Measurements from ENCODE around the gene SLC38A3. TPM values are rescaled to one million over a fixed set of nuclear protein-coding genes. Genes with fewer than 3 reads are reported as not detected.
"Not testable (repeated sequence)": the region's sequence is repeated elsewhere in the genome, so short reads cannot be mapped to it uniquely, and the experiment has no call there.

Gene SLC38A3
- total RNA-seq, 1 donor from 2014 or later: 2.0 TPM

GRCh38 chr3:50242851-50243542 lies 37.9 kb downstream of the SLC38A3 start:
- Histone ChIP-seq H3K4me3 (peak overlapping the region; percentile 0 to 3), H3K9me3 (no peaks in the 10 kb centered on the region), H3K36me3 (no peaks in the 10 kb centered on the region), H3K27me3 (no peaks in the 10 kb centered on the region), H3K27ac (peak overlapping the region; percentile 68), H3K4me1 (peaks cover 100% of the 10 kb centered on the region)
- DNase-seq (ENCODE audit: extremely low spot score in 2 of 2): no peak
- intact Hi-C loops (cut with DNase I): no loop called here
- peak in 1 of 2 donors; percentile 60 for TF ChIP-seq POLR2AphosphoS5 (IDR thresholded peaks at IDR 0.05; ENCODE audit: insufficient read depth in 1 of 2, low read depth in 1 of 2)
- TF ChIP-seq, protein P1, sequence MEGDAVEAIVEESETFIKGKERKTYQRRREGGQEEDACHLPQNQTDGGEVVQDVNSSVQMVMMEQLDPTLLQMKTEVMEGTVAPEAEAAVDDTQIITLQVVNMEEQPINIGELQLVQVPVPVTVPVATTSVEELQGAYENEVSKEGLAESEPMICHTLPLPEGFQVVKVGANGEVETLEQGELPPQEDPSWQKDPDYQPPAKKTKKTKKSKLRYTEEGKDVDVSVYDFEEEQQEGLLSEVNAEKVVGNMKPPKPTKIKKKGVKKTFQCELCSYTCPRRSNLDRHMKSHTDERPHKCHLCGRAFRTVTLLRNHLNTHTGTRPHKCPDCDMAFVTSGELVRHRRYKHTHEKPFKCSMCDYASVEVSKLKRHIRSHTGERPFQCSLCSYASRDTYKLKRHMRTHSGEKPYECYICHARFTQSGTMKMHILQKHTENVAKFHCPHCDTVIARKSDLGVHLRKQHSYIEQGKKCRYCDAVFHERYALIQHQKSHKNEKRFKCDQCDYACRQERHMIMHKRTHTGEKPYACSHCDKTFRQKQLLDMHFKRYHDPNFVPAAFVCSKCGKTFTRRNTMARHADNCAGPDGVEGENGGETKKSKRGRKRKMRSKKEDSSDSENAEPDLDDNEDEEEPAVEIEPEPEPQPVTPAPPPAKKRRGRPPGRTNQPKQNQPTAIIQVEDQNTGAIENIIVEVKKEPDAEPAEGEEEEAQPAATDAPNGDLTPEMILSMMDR (IDR thresholded peaks at IDR 0.05): no peak
- TF ChIP-seq POLR2A (IDR thresholded peaks at IDR 0.05): no peak

GRCh38 chr3:50243543-50243895 lies 38.4 kb downstream of the SLC38A3 start:
- Histone ChIP-seq H3K27ac (peak overlapping the region; percentile 68), H3K4me3 (peak overlapping the region in 1 of 2 donors; percentile 3), H3K4me1 (peaks cover 100% of the 10 kb centered on the region), H3K9me3 (no peaks in the 10 kb centered on the region), H3K36me3 (no peaks in the 10 kb centered on the region), H3K27me3 (no peaks in the 10 kb centered on the region)
- TF ChIP-seq, protein P1 (IDR thresholded peaks at IDR 0.05): no peak
- no peak for TF ChIP-seq POLR2AphosphoS5 (IDR thresholded peaks at IDR 0.05; ENCODE audit: insufficient read depth in 1 of 2, low read depth in 1 of 2)
- DNase-seq (ENCODE audit: extremely low spot score in 2 of 2): no peak
- intact Hi-C loops (cut with DNase I): no loop called here

GRCh38 chr3:50244813-50245212 lies 39.7 kb downstream of the SLC38A3 start:
- not testable (repeated sequence) for H3K27me3 ChIP-seq

DNA sequence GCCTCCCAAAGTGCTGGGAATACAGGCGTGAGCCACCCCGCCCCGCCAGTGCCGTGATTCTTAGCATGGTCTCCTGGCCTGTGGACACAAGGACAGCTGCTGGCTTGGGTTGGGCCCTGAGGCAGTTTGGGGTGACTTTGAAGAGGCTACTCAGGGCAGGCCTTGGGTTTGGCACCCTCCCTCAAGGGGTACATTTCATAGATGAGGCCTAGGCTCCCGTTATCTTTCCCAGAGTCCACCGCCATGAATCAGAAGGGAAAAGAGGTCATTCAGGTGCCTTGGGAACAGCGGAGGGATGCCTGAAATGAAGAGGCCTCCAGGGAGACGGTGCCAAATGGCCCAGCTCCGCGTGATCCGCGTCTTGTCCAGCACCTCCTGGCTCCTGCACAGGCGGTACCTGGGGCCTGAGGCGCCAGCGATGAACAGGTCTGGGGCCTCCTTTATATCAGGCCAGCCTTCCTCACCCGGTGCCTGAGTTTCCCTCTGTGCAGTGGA lies 40.2 kb downstream of the SLC38A3 start:
- H3K27ac ChIP-seq: peak overlapping the region; percentile 92
- H3K4me1 ChIP-seq: peaks cover 100% of the 10 kb centered on the region
- no peaks in the 10 kb centered on the region for H3K9me3 ChIP-seq
- H3K4me3 ChIP-seq: peak overlapping the region; percentile 40 to 47
- no peak for DNase-seq (ENCODE audit: extremely low spot score in 2 of 2)
- no peak for TF ChIP-seq POLR2AphosphoS5 (IDR thresholded peaks at IDR 0.05; ENCODE audit: insufficient read depth in 1 of 2, low read depth in 1 of 2)
- TF ChIP-seq, protein P1 (IDR thresholded peaks at IDR 0.05): no peak
- TF ChIP-seq POLR2A (IDR thresholded peaks at IDR 0.05): no peak
- no peaks in the 10 kb centered on the region for H3K36me3 ChIP-seq
- no peaks in the 10 kb centered on the region for H3K27me3 ChIP-seq
- intact Hi-C loops (cut with DNase I): no loop called here

More at GRCh38 chr3:50244813-50245212, 39.7 kb downstream of the SLC38A3 start:
- Histone ChIP-seq H3K4me1 (peaks cover 100% of the 10 kb centered on the region), H3K27ac (peak overlapping the region; percentile 92)
- DNase-seq (ENCODE audit: extremely low spot score in 2 of 2); intact Hi-C loops (cut with DNase I); H3K4me3 ChIP-seq; H3K36me3 ChIP-seq; H3K9me3 ChIP-seq: not testable (repeated sequence)

DNA sequence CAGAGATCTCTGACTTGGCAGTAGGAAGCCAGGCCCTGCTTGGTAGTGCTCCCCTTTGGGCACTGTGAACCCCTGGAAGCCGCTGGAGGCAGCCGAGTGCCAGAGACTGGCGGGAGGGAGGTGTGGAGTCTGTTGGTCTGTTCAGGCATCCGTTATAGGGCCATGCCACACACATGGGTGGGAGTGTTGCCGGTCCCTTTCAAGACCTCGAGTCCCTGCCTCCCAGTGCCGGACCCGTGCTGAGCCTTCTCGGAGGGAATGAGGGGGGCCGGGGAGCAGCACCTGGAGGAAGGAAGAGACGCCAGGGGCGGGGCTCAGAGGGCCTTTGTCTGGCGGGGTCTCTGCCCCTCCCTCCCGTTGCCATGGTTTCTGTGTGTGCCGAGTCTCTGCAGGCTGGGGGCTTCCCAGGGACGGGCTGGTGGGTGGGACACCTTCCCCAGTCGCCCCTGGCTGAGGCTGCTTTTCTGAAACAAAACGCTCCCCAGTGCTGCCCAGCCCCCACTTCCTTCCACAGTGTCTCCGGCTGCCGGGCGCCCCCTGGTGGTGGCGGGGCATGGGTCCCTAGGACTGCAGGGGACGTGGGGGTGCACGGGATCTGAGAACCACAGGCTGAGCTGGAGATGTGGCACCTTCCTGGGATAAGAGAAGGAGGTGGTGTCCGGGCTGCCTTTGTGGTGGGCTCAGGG lies 40.9 kb downstream of the SLC38A3 start:
- no peaks in the 10 kb centered on the region for H3K36me3 ChIP-seq
- no peaks in the 10 kb centered on the region for H3K27me3 ChIP-seq
- H3K4me1 ChIP-seq: peaks cover 100% of the 10 kb centered on the region
- H3K4me3 ChIP-seq: peak overlapping the region; percentile 40 to 47
- no peaks in the 10 kb centered on the region for H3K9me3 ChIP-seq
- peak overlapping the region; percentile 92 for H3K27ac ChIP-seq
- TF ChIP-seq POLR2A (IDR thresholded peaks at IDR 0.05) (no peak), POLR2AphosphoS5 (IDR thresholded peaks at IDR 0.05; ENCODE audit: insufficient read depth in 1 of 2, low read depth in 1 of 2) (peak; percentile 67 to 83)
- TF ChIP-seq, protein P1 (IDR thresholded peaks at IDR 0.05): peak; percentile 87 to 99 (median 96)
- intact Hi-C loops (cut with DNase I): loop anchor here (2.0 kb wide), 1 partner anchor 19 kb away; no protein-coding TSS in a partner anchor
- no peak for DNase-seq (ENCODE audit: extremely low spot score in 2 of 2)
